HepG2 (cell line): ENCODE data around the gene BCAN. TPM values are rescaled to one million over a fixed set of nuclear protein-coding genes. Genes with fewer than 3 reads are reported as not detected.
A peak's percentile ranks its signal among the peaks of the same experiment; 100 is the strongest.

Experiments
- ATF7-NPFF ChIP-seq: sonication (generic); formaldehyde crosslinking; IDR thresholded peaks from 2 replicates; pipeline ENCODE4 v1.8.1; 2023; ENCODE audit warnings: mild to moderate bottlenecking, low read depth, missing genetic modification reagents, moderate library complexity
- CBFB ChIP-seq: sonication (generic); formaldehyde crosslinking; IDR thresholded peaks from 2 replicates; pipeline ENCODE4 v1.4.0; 2020; ENCODE audit warnings: missing genetic modification reagents
- CTCF ChIP-seq: sonication (generic); formaldehyde crosslinking; IDR thresholded peaks from 2 replicates; pipeline ENCODE4 v1.5.0; 2020; ENCODE audit warnings: mild to moderate bottlenecking, missing genetic modification reagents, moderate library complexity
- ESRRA ChIP-seq: sonication (generic); formaldehyde crosslinking; IDR thresholded peaks from 2 replicates; pipeline ENCODE4 v1.5.1; 2020; ENCODE audit warnings: mild to moderate bottlenecking, low read depth, missing genetic modification reagents
- EZH2 ChIP-seq: conservative IDR thresholded peaks from 2 replicates; pipeline ENCODE4 v1.6.1; 2012; ENCODE audit warnings: mild to moderate bottlenecking, low read depth, low read length, moderate library complexity
- GFI1 ChIP-seq: sonication (generic); formaldehyde crosslinking; IDR thresholded peaks from 2 replicates; pipeline ENCODE4 v1.5.0; 2020; ENCODE audit warnings: missing genetic modification reagents, mild to moderate bottlenecking, borderline replicate concordance
- HDAC1 ChIP-seq: sonication (generic); formaldehyde crosslinking; IDR thresholded peaks from 2 replicates; pipeline ENCODE4 v1.5.1; 2020; ENCODE audit warnings: mild to moderate bottlenecking, missing genetic modification reagents
- KLF11 ChIP-seq: IDR thresholded peaks from 2 replicates; pipeline ENCODE4 v1.6.1; 2016; ENCODE audit warnings: missing compliant biosample characterization
- MBNL3 ChIP-seq: fragments of 250-450 bp; sonication (Bioruptor Pico); conservative IDR thresholded peaks from 2 replicates; pipeline ENCODE4 v1.8.0; 2022; ENCODE audit warnings: mild to moderate bottlenecking, inconsistent platforms
- MEF2D ChIP-seq: sonication (generic); formaldehyde crosslinking; IDR thresholded peaks from 2 replicates; pipeline ENCODE4 v1.5.1; 2020; ENCODE audit warnings: mild to moderate bottlenecking, missing genetic modification reagents
- ONECUT2 ChIP-seq: sonication (generic); formaldehyde crosslinking; IDR thresholded peaks from 2 replicates; pipeline ENCODE4 v1.4.0; 2020; ENCODE audit warnings: missing genetic modification reagents
- PITX1 ChIP-seq: sonication (generic); formaldehyde crosslinking; IDR thresholded peaks from 2 replicates; pipeline ENCODE4 v1.5.1; 2020; ENCODE audit warnings: mild to moderate bottlenecking, missing genetic modification reagents
- PRPF4 ChIP-seq: fragments of 200-400 bp; formaldehyde crosslinking; IDR thresholded peaks from 2 replicates; pipeline ENCODE4 v1.6.1; 2016; ENCODE audit warnings: low read length, low read depth; ENCODE audit not compliant: poor library complexity, severe bottlenecking
- RXRB ChIP-seq: IDR thresholded peaks from 2 replicates; pipeline ENCODE4 v1.6.1; 2016; ENCODE audit warnings: borderline replicate concordance, missing genetic modification reagents, missing compliant biosample characterization
- STAG1 ChIP-seq: sonication (generic); formaldehyde crosslinking; IDR thresholded peaks from 2 replicates; pipeline ENCODE4 v1.4.0; 2020; ENCODE audit warnings: missing genetic modification reagents
- TMF1 ChIP-seq: sonication (generic); formaldehyde crosslinking; IDR thresholded peaks from 2 replicates; pipeline ENCODE4 v1.8.1; 2022; ENCODE audit warnings: low read depth, missing genetic modification reagents
- TRIM22 ChIP-seq: fragments of 450-650 bp; IDR thresholded peaks from 2 replicates; pipeline ENCODE4 v1.6.1; 2017
- ZBTB42 ChIP-seq: sonication (generic); formaldehyde crosslinking; IDR thresholded peaks from 2 replicates; pipeline ENCODE4 v1.5.0; 2020; ENCODE audit warnings: mild to moderate bottlenecking, missing genetic modification reagents
- ZKSCAN8 ChIP-seq: IDR thresholded peaks from 2 replicates; pipeline ENCODE4 v1.6.1; 2016; ENCODE audit warnings: borderline replicate concordance, missing genetic modification reagents, missing compliant biosample characterization
- ZNF138 ChIP-seq: sonication (generic); formaldehyde crosslinking; IDR thresholded peaks from 2 replicates; pipeline ENCODE4 v1.5.0; 2020; ENCODE audit warnings: mild to moderate bottlenecking, low read depth, missing genetic modification reagents
- ZNF24 ChIP-seq: fragments of 450-650 bp; IDR thresholded peaks from 2 replicates; pipeline ENCODE4 v1.6.1; 2017; ENCODE audit warnings: antibody characterized with exemption, mild to moderate bottlenecking
- ZNF773 ChIP-seq: sonication (generic); formaldehyde crosslinking; IDR thresholded peaks from 2 replicates; pipeline ENCODE4 v1.4.0; 2020; ENCODE audit warnings: missing genetic modification reagents, borderline replicate concordance
- ZSCAN25 ChIP-seq: sonication (generic); formaldehyde crosslinking; IDR thresholded peaks from 2 replicates; pipeline ENCODE4 v1.8.0; 2022; ENCODE audit warnings: mild to moderate bottlenecking, missing genetic modification reagents
- polyA plus RNA-seq, 8 experiments: library from polyadenylated mRNA; depleted of rRNA in 3 of 8; stranded (reverse) in 7 of 8; unstranded in 1 of 8; fragments of >200 nt; fragmentation: Illumina TruSeq in 4 of 8; extraction: Trizol in 4 of 8; gene quantifications; 2 replicates each; pipeline versions ENCODE4 v1.2.1 to v1.2.3, GENCODE V29; 2011 to 2016; ENCODE audit warnings: low read depth in 4 of 8, missing spikeins in 1 of 8, mixed read lengths in 1 of 8; ENCODE audit not compliant: insufficient read depth in 1 of 8
- total RNA-seq, 5 experiments: library from RNA; depleted of rRNA; stranded (reverse); fragments of >200 nt; fragmentation: Illumina TruSeq; extraction: Trizol; gene quantifications; 2 replicates each; pipeline ENCODE4 v1.2.3, GENCODE V29; 2016; ENCODE audit warnings: low read depth in 1 of 5
- TF ChIP-seq, protein P1 (sequence below): sonication (generic); formaldehyde crosslinking; IDR thresholded peaks from 2 replicates; pipeline ENCODE4 v1.4.0; 2020; ENCODE audit warnings: missing genetic modification reagents
- TF ChIP-seq, protein P2 (sequence below): sonication (generic); formaldehyde crosslinking; IDR thresholded peaks from 2 replicates; pipeline ENCODE4 v1.4.0; 2020; ENCODE audit warnings: mild to moderate bottlenecking, missing genetic modification reagents

Gene BCAN
- total and polyA plus RNA-seq, 2 of the 13 experiments (the other 11 are each of a cell fraction or from before 2014, with no cell fraction given), result not detected

DNA sequence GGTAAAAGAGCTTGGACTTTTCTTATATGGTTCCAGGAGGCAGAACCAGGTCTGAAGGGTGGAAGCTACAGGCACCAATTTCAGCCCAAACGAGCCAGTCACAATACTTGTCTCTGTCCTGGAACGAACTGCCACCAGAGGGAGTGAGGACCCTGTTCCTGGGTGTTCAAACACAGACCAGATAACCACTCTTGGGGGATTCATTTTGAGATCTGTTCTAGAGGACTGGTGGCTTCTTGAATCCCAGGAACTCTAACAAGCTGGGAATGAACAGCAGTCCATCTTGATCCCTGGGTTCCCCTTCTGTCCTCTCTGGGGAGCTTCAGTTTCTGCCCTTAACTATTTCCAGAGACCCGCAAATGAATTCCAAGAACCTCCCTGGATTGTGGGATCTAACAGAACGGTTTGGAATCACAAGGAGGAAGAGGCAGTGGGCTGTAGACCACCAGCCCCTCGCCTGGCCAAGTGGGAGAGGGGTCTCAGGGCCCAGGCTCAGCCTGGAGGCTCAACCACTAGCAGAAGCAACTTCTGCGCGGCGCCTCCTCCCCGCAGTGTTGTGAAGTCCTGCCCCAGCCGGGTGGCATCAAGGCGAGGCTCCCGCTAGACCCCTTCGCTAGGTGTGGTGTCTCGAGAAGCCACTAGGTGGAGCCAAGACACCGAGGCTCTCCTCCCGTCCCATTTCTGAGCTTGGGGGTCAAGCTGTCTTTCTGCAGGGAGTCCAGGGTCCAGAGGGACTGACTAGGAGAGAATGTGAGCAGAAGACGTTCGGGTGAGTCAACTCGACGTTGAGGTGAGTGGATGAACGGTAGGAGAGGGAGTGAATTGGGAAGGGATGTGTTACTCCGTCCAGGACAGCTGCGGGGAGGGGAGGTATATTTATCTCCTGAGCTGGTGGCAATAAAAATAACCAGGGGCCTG, 47.4 kb downstream of the BCAN start (continued):
- TF ChIP-seq EZH2 (no peak), ONECUT2 (CRISPR knock-in tag) (no peak), CBFB (no peak), HDAC1 (CRISPR knock-in tag) (no peak; the same call in 1 of the 2 replicates), ZNF24 (no peak), RXRB (CRISPR knock-in tag) (no peak), ZKSCAN8 (CRISPR knock-in tag) (no peak), MBNL3 (CRISPR knock-in tag) (no peak), ZNF138 (no peak), STAG1 (CRISPR knock-in tag) (peak; percentile 90), CTCF (peak; percentile 98), ZNF773 (no peak), TRIM22 (no peak), PRPF4 (no peak), TMF1 (CRISPR knock-in tag) (no peak), GFI1 (no peak), ZBTB42 (CRISPR knock-in tag) (no peak), MEF2D (CRISPR knock-in tag) (no peak), ESRRA (CRISPR knock-in tag) (no peak), ATF7-NPFF (CRISPR knock-in tag) (no peak), ZSCAN25 (CRISPR knock-in tag) (no peak), PITX1 (CRISPR knock-in tag) (no peak), KLF11 (no peak)
- TF ChIP-seq, protein P1, sequence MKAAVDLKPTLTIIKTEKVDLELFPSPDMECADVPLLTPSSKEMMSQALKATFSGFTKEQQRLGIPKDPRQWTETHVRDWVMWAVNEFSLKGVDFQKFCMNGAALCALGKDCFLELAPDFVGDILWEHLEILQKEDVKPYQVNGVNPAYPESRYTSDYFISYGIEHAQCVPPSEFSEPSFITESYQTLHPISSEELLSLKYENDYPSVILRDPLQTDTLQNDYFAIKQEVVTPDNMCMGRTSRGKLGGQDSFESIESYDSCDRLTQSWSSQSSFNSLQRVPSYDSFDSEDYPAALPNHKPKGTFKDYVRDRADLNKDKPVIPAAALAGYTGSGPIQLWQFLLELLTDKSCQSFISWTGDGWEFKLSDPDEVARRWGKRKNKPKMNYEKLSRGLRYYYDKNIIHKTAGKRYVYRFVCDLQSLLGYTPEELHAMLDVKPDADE (CRISPR knock-in tag), result no peak
- TF ChIP-seq, protein P2, sequence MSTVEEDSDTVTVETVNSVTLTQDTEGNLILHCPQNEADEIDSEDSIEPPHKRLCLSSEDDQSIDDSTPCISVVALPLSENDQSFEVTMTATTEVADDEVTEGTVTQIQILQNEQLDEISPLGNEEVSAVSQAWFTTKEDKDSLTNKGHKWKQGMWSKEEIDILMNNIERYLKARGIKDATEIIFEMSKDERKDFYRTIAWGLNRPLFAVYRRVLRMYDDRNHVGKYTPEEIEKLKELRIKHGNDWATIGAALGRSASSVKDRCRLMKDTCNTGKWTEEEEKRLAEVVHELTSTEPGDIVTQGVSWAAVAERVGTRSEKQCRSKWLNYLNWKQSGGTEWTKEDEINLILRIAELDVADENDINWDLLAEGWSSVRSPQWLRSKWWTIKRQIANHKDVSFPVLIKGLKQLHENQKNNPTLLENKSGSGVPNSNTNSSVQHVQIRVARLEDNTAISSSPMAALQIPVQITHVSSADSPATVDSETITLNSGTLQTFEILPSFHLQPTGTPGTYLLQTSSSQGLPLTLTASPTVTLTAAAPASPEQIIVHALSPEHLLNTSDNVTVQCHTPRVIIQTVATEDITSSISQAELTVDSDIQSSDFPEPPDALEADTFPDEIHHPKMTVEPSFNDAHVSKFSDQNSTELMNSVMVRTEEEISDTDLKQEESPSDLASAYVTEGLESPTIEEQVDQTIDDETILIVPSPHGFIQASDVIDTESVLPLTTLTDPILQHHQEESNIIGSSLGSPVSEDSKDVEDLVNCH (CRISPR knock-in tag), result 0 out of 2 replicates have a peak, but pooled peaks have one; percentile 64
